NOMO-1 (cell line): ENCODE data around the gene TTC31.

Experiments
- DNase-seq, 2 experiments: peaks; one replicate each; lab custom pipeline; 2025; ENCODE audit not compliant: unreplicated experiment in 2 of 2; lab: John Stamatoyannopoulos, UW

TTC31 gene

GRCh38 chr2:74503506-74504475 lies 20.9 kb downstream of the TTC31 start:
- no peak for DNase-seq

DNA sequence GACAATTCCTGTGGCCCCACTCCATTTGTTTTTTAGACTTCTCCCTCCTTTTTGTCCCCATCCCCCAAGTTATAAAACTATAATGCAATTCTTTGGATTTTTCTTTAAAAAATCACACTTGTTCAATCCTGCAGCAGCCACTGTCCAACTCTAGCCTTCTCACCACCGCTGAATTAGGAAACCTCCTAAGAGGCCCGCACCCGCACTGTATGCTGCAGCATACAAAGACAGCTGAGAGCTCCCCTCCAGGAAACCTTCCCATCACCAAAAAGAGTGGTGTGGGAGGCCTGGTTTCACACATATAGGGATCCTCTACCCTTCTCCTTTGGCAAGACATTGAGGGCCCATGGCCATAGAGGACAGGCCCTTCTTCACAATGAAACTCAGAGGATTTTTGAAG lies 21.7 kb downstream of the TTC31 start:
- DNase-seq: no peak

DNA sequence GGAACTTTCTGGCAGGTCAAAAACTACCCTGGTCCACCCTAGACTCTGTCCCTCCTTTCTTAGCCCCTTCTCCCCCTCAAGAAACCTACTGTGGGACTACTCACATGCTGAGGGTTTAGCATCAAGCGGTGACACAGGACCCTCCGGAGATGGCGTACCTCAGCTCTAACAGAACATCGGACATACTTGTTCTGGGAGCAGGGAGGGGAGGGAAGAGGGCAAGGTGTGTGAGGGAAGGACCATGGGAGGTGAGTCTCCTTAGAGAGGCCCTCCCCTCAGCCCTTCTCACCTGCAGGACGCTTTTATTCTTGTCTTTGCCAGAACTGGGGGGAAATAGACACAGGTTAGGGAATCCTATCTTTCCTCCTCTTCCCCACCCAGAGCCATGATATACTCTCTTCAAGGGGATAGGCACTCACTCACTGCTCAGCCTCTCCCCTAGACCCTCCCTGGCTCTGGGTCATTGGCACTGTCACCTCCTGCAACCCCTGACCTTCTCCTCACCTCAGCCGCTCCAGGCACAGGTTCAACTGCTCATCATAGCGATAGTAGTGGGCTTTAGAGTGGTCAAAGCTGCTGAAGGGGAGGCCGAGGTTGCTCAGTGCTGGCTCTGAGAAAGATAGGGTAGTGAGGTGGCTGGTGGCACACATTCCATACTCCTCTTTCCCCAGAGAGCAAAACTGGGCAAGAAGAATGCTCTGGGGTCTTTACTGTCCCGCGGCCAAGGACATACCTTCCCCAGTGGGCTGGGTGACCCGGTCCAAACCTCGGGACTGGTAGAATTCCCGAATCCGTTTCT lies 22.8 kb downstream of the TTC31 start:
- DNase-seq: no peak

GRCh38 chr2:74507145-74507925 lies 24.5 kb downstream of the TTC31 start, which contains the start of gene PCGF1:
PCGF1 (minus strand) TSS chr2:74507695; CDS start chr2:74507668, 27 bp downstream.
- peak; percentile 91 for DNase-seq

DNA sequence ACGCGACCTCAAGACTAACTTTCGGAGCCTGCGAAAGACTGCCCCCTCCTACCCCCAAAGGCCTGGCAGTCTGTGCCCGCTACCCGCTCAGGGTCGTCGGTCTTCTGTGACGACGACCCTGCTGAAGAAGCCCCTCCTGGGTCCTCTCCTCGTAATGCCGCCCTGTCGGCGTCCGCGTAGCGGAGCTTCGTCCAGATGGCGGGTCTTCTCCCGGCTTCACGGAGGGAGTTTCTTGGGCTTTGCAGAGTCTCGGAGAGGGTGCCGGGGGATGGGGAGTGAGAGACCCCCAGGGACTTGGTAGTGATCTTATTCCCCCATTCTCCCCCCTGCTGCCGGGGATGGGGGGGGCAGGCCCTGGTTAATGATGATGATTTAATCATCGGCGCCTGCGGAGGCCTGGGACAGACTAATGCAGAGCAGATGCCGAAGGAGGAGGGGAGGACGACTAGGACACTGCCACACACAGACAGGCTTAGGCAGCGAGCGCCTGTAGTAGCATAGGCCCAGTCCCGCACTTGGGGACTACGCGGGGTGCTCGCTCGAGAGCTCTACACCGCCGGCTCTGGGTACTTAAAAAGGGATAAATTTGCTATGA lies 25.1 kb downstream of the TTC31 start:
- peak in 1 of 2 experiments; percentile 19 for DNase-seq

- no peak for DNase-seq
Measured at GRCh38 chr2:74510272-74510671, 27.4 kb downstream of the TTC31 start.

GRCh38 chr2:74511104-74511989 lies 28.5 kb downstream of the TTC31 start:
- DNase-seq: no peak

DNA sequence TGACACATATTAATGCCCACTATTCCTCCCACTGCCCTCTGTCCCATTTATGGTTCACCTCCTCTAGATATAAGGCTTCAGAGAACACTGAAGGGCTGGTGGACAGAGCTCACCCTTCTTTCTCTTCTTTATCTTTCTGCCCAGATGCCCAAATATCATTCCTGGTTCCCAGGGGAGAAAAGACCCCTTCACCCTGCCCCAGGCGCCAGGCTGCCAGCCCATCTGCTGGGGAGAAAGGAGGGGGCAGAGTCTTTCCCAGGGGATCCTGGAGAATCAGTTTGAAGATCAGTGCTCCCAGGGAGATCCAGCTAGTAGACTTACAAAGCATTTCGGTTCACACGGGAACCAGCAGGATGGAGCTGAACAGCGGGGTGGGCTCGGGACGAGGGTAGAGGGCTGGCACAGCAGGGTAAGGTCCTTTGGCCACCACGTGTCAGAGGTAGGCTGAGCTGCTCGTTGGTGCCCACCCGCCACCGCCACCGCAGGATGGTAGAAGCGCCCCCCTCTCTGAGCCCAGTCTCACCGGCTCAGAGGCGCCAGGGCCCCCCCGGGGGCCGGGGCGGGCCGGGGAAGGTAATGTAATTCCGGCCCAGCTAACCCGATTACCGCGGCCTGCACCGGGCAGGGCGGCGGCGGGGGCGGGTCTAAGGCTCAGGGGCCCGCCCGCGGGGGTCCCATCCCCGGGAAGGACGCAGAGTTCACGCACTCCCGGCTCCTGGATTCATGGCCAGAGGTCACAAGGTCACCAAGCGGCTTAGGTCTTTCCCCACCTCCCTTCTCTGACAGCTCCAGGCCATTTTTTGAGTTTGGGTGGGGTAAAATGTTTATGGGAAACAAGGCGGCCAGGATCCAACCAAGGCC lies 30.1 kb downstream of the TTC31 start:
- DNase-seq: no peak

DNA sequence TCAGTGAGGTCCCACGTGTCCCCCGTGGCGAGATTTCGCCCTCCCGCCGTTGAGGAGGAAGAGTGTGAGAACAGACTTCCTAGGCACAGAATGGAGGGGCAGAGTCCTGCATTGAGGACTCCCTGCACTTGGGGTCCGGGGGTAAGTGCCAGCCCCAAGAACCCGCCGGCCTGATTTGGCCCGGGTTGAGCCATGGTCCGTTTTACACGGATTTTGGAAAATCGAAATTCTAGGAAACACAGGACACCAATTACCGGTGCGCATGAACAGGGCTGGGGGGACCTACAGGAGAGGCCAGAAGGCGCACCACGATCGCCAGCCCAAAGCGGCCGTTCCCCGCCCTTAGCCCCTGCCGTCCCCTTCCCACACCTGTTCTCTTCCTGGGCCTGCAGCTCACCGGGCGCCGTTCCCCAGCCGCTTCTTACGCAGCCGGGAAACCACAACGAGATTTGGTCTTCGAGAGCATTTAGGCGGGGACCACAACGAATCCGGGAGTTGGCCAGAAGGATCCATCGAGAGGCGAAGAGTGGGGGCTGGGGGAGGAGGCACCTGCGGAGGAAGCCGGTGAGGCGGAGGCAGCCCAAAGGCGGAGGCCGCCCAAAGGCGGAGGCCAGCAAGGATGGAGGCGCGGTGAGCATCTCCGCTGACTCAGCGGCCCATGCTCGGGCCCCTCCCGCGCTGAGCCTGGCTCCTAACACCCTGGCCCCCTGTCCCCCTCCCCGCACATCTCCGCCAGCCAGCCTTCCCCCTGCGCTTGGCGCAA lies 30.9 kb downstream of the TTC31 start:
- DNase-seq: no peak

- DNase-seq: no peak
Measured at GRCh38 chr2:74514368-74515270, 31.7 kb downstream of the TTC31 start, which contains the start of gene TLX2. TLX2 (plus strand) TSS chr2:74514450; CDS start chr2:74514807, 357 bp downstream.

GRCh38 chr2:74515271-74515980 lies 32.5 kb downstream of the TTC31 start:
- DNase-seq: no peak

GRCh38 chr2:74515981-74516633 lies 33.2 kb downstream of the TTC31 start:
- no peak for DNase-seq

- DNase-seq: no peak
Measured at GRCh38 chr2:74516650-74517049, 33.8 kb downstream of the TTC31 start.

DNA sequence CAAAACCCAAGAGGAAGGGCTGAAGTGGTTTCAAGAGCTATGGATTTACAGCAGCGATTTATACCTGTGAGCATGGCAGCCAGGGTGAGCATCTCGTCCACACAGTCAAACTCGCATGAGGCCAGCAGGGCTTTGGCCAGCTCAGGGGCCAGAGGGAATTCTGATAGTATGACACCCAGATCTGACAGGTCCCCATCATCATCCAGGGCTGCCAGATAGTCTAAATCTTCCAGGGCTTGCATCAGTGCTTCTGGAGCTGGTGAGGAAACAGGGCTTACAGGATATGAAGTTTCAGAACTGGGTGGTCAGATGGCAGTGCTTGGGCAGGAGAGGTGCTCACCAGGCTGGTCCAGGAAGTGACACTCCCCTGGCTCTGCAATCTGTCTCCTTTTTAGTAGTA lies 39.6 kb downstream of the TTC31 start:
- no peak for DNase-seq

GRCh38 chr2:74524005-74524404 lies 41.1 kb downstream of the TTC31 start:
- DNase-seq: no peak
